H9 (cell line): ENCODE data around the gene VAV3. TPM values are rescaled to one million over a fixed set of nuclear protein-coding genes. Genes with fewer than 3 reads are reported as not detected.

ENCODE experiments used
- DNase-seq: peaks from one replicate; pipeline ENCODE4 v3.0.0-alpha.2; 2017
- H2AFZ ChIP-seq: one replicate; pipeline ENCODE4 v1.6.1; 2013; ENCODE audit warnings: mild to moderate bottlenecking, low read length, control low read depth, moderate library complexity
- H2AK5ac ChIP-seq: 2 replicates; pipeline ENCODE4 v1.6.1; 2013; ENCODE audit warnings: low read length, control low read depth, mixed read lengths; ENCODE audit not compliant: insufficient read length
- H2BK120ac ChIP-seq: one replicate; pipeline ENCODE4 v1.6.1; 2013; ENCODE audit warnings: low read depth, mild to moderate bottlenecking, low read length, control low read depth, inconsistent platforms; ENCODE audit not compliant: poor library complexity, severe bottlenecking
- H2BK12ac ChIP-seq: 2 replicates; pipeline ENCODE4 v1.6.1; 2013; ENCODE audit warnings: low read length, control low read depth, mixed read lengths, low read depth; ENCODE audit not compliant: insufficient read length
- H2BK15ac ChIP-seq: 2 replicates; pipeline ENCODE4 v1.6.1; 2013; ENCODE audit warnings: low read depth, low read length, control low read depth
- H2BK20ac ChIP-seq: one replicate; pipeline ENCODE4 v1.6.1; 2013; ENCODE audit warnings: low read depth, mild to moderate bottlenecking, low read length, control low read depth, inconsistent platforms; ENCODE audit not compliant: poor library complexity, severe bottlenecking
- H2BK5ac ChIP-seq: 2 replicates; pipeline ENCODE4 v1.6.1; 2013; ENCODE audit warnings: low read length, control low read depth, mixed read lengths; ENCODE audit not compliant: insufficient read length
- H3K14ac ChIP-seq: 2 replicates; pipeline ENCODE4 v1.6.1; 2013; ENCODE audit warnings: low read length, control low read depth; ENCODE audit not compliant: insufficient read depth
- H3K18ac ChIP-seq: 2 replicates; pipeline ENCODE4 v1.6.1; 2013; ENCODE audit warnings: low read depth, mild to moderate bottlenecking, mixed read lengths, low read length, control low read depth; ENCODE audit not compliant: insufficient read length
- H3K23ac ChIP-seq: 2 replicates; pipeline ENCODE4 v1.6.1; 2013; ENCODE audit warnings: low read length, control low read depth, mixed read lengths, low read depth; ENCODE audit not compliant: insufficient read length
- H3K23me2 ChIP-seq: 2 replicates; pipeline ENCODE4 v1.6.1; 2013; ENCODE audit warnings: low read depth, mild to moderate bottlenecking, mixed read lengths, low read length, control low read depth; ENCODE audit not compliant: insufficient read length, poor library complexity, severe bottlenecking
- H3K27ac ChIP-seq: 2 replicates; pipeline ENCODE4 v1.5.1; 2013; ENCODE audit warnings: low read length, control low read depth, mixed read lengths, low read depth; ENCODE audit not compliant: insufficient read length
- H3K27me3 ChIP-seq: 2 replicates; pipeline ENCODE4 v1.6.1; 2013; ENCODE audit warnings: low read length, control low read depth, inconsistent platforms; ENCODE audit not compliant: insufficient read depth
- H3K4ac ChIP-seq: 2 replicates; pipeline ENCODE4 v1.6.1; 2013; ENCODE audit warnings: low read depth, mild to moderate bottlenecking, control low read depth, inconsistent platforms, low read length, moderate library complexity
- H3K4me1 ChIP-seq: 2 replicates; pipeline ENCODE4 v1.6.1; 2013; ENCODE audit warnings: low read length, control low read depth, inconsistent platforms; ENCODE audit not compliant: insufficient read depth
- H3K4me2 ChIP-seq: 2 replicates; pipeline ENCODE4 v1.6.1; 2013; ENCODE audit warnings: low read length, control low read depth, mixed read lengths; ENCODE audit not compliant: insufficient read length, insufficient read depth
- H3K56ac ChIP-seq: 2 replicates; pipeline ENCODE4 v1.6.1; 2013; ENCODE audit warnings: low read depth, mild to moderate bottlenecking, mixed read lengths, low read length, control low read depth; ENCODE audit not compliant: insufficient read length
- H3K79me1 ChIP-seq: 2 replicates; pipeline ENCODE4 v1.6.1; 2013; ENCODE audit warnings: low read depth, mild to moderate bottlenecking, moderate library complexity, low read length, control low read depth, inconsistent platforms; ENCODE audit not compliant: insufficient read depth, poor library complexity, severe bottlenecking
- H3K79me2 ChIP-seq: 2 replicates; pipeline ENCODE4 v1.6.1; 2013; ENCODE audit warnings: low read length, control low read depth, inconsistent platforms; ENCODE audit not compliant: insufficient read depth
- H3K9ac ChIP-seq: 2 replicates; pipeline ENCODE4 v1.6.1; 2013; ENCODE audit warnings: low read length, control low read depth, mixed read lengths; ENCODE audit not compliant: insufficient read length; ENCODE audit errors: extremely low read depth
- H3K9me3 ChIP-seq: one replicate; pipeline ENCODE4 v1.6.1; 2013; ENCODE audit warnings: low read depth, low read length, inconsistent platforms; ENCODE audit not compliant: control insufficient read depth
- H3T11ph ChIP-seq: one replicate; pipeline ENCODE4 v1.6.1; 2013; ENCODE audit warnings: mild to moderate bottlenecking, low read length, control low read depth, inconsistent platforms
- H4K20me1 ChIP-seq: one replicate; pipeline ENCODE4 v1.6.1; 2013; ENCODE audit not compliant: control insufficient read depth, insufficient read length, insufficient read depth
- H4K5ac ChIP-seq: 2 replicates; pipeline ENCODE4 v1.6.1; 2013; ENCODE audit warnings: low read depth, mild to moderate bottlenecking, mixed read lengths, low read length, control low read depth; ENCODE audit not compliant: insufficient read length
- H4K8ac ChIP-seq: replicated peaks from 2 replicates; pipeline ENCODE4 v1.6.1; 2013; ENCODE audit warnings: low read length, control low read depth, mixed read lengths, low read depth; ENCODE audit not compliant: insufficient read length
- H4K91ac ChIP-seq: 2 replicates; pipeline ENCODE4 v1.6.1; 2013; ENCODE audit warnings: low read depth, mild to moderate bottlenecking, moderate library complexity, mixed read lengths, low read length, control low read depth; ENCODE audit not compliant: insufficient read length
- H3K27ac Mint-ChIP-seq, 3 experiments: 2 replicates in 2 of 3; 3 replicates in 1 of 3; pipeline ENCODE4 v1.8.0; 2020 to 2021; ENCODE audit warnings: mixed read lengths in 3 of 3, mild to moderate bottlenecking in 1 of 3, moderate library complexity in 1 of 3
- H3K27me3 Mint-ChIP-seq: 2 replicates; pipeline ENCODE4 v1.8.0; 2021; ENCODE audit warnings: low read depth, mild to moderate bottlenecking, moderate library complexity, mixed read lengths
- H3K36me3 Mint-ChIP-seq, 3 experiments: 2 replicates in 2 of 3; 3 replicates in 1 of 3; pipeline ENCODE4 v1.8.0; 2020 to 2021; ENCODE audit warnings: low read depth in 3 of 3, mixed read lengths in 3 of 3; ENCODE audit not compliant: insufficient read depth in 1 of 3
- H3K4me1 Mint-ChIP-seq, 2 experiments: 2 replicates each; pipeline ENCODE4 v1.8.0; 2020; ENCODE audit warnings: mixed read lengths in 2 of 2
- H3K4me3 Mint-ChIP-seq, 2 experiments: 2 replicates in 1 of 2; 3 replicates in 1 of 2; pipeline ENCODE4 v1.8.0; 2020 to 2021; ENCODE audit warnings: mild to moderate bottlenecking in 2 of 2, mixed read lengths in 2 of 2, moderate library complexity in 1 of 2
- H3K9me3 Mint-ChIP-seq, 2 experiments: 2 replicates in 1 of 2; 3 replicates in 1 of 2; pipeline ENCODE4 v1.8.0; 2020; ENCODE audit warnings: mild to moderate bottlenecking in 2 of 2, mixed read lengths in 2 of 2, moderate library complexity in 1 of 2
- WGBS: extraction: QIAGEN DNeasy Blood & Tissue Kit; methylation state at CpG from one replicate; pipeline ENCODE4 v1.1.7; 2013; ENCODE audit warnings: missing lambda C conversion rate, low lambda C conversion rate, mixed read lengths; ENCODE audit not compliant: insufficient read length; ENCODE audit errors: extremely low coverage; 5-methylcytosine and 5-hydroxymethylcytosine counted together
- total RNA-seq: library from RNA; stranded (reverse); gene quantifications from 2 replicates; pipeline ENCODE4 v1.2.1, GENCODE V29; 2021
- TF ChIP-seq, protein P1 (sequence below): fragments of 200-600 bp; sonication (generic); conservative IDR thresholded peaks from 3 replicates; pipeline ENCODE4 v1.8.0; 2021; ENCODE audit warnings: antibody characterized with exemption, mild to moderate bottlenecking

The VAV3 gene
- total RNA-seq, 1 experiment from 2014 or later = 5.1 TPM

DNA sequence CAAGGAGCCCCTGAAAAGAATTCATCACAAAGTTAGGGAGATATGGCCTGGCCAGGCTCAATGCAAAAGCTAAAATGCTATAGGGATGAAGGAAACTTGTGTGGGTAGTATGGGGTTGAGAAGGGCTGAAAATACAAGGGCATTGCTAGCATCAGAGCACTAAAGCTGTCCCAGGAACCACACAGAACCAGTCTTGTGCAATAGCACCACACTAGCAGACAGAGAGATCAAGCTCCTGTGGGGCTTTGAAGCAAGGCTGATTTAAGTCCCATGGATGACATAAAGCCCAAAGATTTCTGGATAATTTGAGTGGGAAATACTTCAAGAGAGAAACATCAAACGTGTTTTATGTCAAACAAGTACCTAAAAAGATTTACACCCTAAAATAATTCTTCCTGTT is 97.1 kb downstream of the VAV3 start:
- Mint-ChIP-seq H3K27me3 (no peaks in the 10 kb centered on the region; the same call in 1 of the 2 replicates), H3K27ac (peak overlapping the region; percentile 78 to 96 (median 85); a peak in 6 of 7 replicates), H3K36me3 (peaks cover 6 to 15% (median 10%) of the 10 kb centered on the region in 3 experiments), H3K4me3 (peak overlapping the region; percentile 5 to 10; a peak in 2 of 5 replicates), H3K9me3 (peaks cover 9 to 10% of the 10 kb centered on the region in 2 experiments), H3K4me1 (peaks cover 58 to 60% of the 10 kb centered on the region in 2 experiments)
- no peaks in the 10 kb centered on the region for H3K23me2 ChIP-seq
- no peak overlapping the region for H2BK15ac ChIP-seq
- no peak overlapping the region for H2BK12ac ChIP-seq
- peaks cover 6% of the 10 kb centered on the region for H3K4me1 ChIP-seq
- H4K5ac ChIP-seq = no peak overlapping the region
- no CpG with 5 or more reads among the region's 1 CpG for whole genome bisulfite sequencing
- no peak overlapping the region for H2BK20ac ChIP-seq
- H3K14ac ChIP-seq = no peak overlapping the region
- H3K9ac ChIP-seq = no peak overlapping the region
- H3K4me2 ChIP-seq = no peak overlapping the region
- no peak overlapping the region for H4K8ac ChIP-seq
- TF ChIP-seq, protein P1, sequence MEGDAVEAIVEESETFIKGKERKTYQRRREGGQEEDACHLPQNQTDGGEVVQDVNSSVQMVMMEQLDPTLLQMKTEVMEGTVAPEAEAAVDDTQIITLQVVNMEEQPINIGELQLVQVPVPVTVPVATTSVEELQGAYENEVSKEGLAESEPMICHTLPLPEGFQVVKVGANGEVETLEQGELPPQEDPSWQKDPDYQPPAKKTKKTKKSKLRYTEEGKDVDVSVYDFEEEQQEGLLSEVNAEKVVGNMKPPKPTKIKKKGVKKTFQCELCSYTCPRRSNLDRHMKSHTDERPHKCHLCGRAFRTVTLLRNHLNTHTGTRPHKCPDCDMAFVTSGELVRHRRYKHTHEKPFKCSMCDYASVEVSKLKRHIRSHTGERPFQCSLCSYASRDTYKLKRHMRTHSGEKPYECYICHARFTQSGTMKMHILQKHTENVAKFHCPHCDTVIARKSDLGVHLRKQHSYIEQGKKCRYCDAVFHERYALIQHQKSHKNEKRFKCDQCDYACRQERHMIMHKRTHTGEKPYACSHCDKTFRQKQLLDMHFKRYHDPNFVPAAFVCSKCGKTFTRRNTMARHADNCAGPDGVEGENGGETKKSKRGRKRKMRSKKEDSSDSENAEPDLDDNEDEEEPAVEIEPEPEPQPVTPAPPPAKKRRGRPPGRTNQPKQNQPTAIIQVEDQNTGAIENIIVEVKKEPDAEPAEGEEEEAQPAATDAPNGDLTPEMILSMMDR = no peak
- no peak overlapping the region for H2BK5ac ChIP-seq
- H2AFZ ChIP-seq = no peak overlapping the region
- no peaks in the 10 kb centered on the region for H3K79me2 ChIP-seq
- H4K20me1 ChIP-seq = no peaks in the 10 kb centered on the region
- no peaks in the 10 kb centered on the region for H3K79me1 ChIP-seq
- H3K27ac ChIP-seq = no peak overlapping the region
- no peak overlapping the region for H2AK5ac ChIP-seq
- H3T11ph ChIP-seq = no peak overlapping the region
- H3K18ac ChIP-seq = no peak overlapping the region
- DNase-seq = no peak
- no peak overlapping the region for H4K91ac ChIP-seq
- no peak overlapping the region for H3K23ac ChIP-seq
- no peak overlapping the region for H3K4ac ChIP-seq
- H3K56ac ChIP-seq = no peak overlapping the region
- no peak overlapping the region for H2BK120ac ChIP-seq
- no peaks in the 10 kb centered on the region for H3K9me3 ChIP-seq
- H3K27me3 ChIP-seq = no peaks in the 10 kb centered on the region
